Neural crest cell (in vitro differentiated cells): ENCODE measurements around the gene RPL35. TPM values are rescaled to one million over a fixed set of nuclear protein-coding genes. Genes with fewer than 3 reads are reported as not detected.

Source experiments
- DNase-seq: peaks from one replicate; pipeline ENCODE4 v3.0.0; 2021; ENCODE audit warnings: low read depth, mixed read lengths, low spot score
- H3K27ac Mint-ChIP-seq: one replicate; pipeline ENCODE4 v1.8.0; 2021; ENCODE audit warnings: mild to moderate bottlenecking, mixed read lengths; ENCODE audit not compliant: unreplicated experiment
- H3K27me3 Mint-ChIP-seq: 2 replicates; pipeline ENCODE4 v1.8.0; 2021; ENCODE audit warnings: low read depth, mild to moderate bottlenecking, mixed read lengths
- H3K36me3 Mint-ChIP-seq: 2 replicates; pipeline ENCODE4 v1.8.0; 2021; ENCODE audit warnings: low read depth, mild to moderate bottlenecking, mixed read lengths
- H3K4me1 Mint-ChIP-seq: 2 replicates; pipeline ENCODE4 v1.8.0; 2021; ENCODE audit warnings: mixed read lengths
- H3K4me3 Mint-ChIP-seq: one replicate; pipeline ENCODE4 v1.8.0; 2021; ENCODE audit warnings: mild to moderate bottlenecking, mixed read lengths
- H3K9me3 Mint-ChIP-seq: 2 replicates; pipeline ENCODE4 v1.8.0; 2021; ENCODE audit warnings: mixed read lengths
- total RNA-seq: library from RNA; stranded (reverse); gene quantifications from 2 replicates; pipeline ENCODE4 v1.2.1, GENCODE V29; 2021
- TF ChIP-seq, protein P1 (sequence below): fragments of 200-600 bp; sonication (generic); conservative IDR thresholded peaks from 2 replicates; pipeline ENCODE4 v1.5.0; 2021; ENCODE audit warnings: antibody characterized with exemption, mild to moderate bottlenecking

Gene RPL35
- total RNA-seq, 1 donor from 2014 or later: 1,588 TPM

GRCh38 chr9:124886866-124887492 lies 25.2 kb upstream of the RPL35 start:
- Mint-ChIP-seq H3K27me3 (no peaks in the 10 kb centered on the region), H3K9me3 (no peaks in the 10 kb centered on the region), H3K4me3 (no peak overlapping the region), H3K27ac (no peak overlapping the region), H3K4me1 (no peaks in the 10 kb centered on the region), H3K36me3 (peaks cover 7% of the 10 kb centered on the region)
- TF ChIP-seq, protein P1, sequence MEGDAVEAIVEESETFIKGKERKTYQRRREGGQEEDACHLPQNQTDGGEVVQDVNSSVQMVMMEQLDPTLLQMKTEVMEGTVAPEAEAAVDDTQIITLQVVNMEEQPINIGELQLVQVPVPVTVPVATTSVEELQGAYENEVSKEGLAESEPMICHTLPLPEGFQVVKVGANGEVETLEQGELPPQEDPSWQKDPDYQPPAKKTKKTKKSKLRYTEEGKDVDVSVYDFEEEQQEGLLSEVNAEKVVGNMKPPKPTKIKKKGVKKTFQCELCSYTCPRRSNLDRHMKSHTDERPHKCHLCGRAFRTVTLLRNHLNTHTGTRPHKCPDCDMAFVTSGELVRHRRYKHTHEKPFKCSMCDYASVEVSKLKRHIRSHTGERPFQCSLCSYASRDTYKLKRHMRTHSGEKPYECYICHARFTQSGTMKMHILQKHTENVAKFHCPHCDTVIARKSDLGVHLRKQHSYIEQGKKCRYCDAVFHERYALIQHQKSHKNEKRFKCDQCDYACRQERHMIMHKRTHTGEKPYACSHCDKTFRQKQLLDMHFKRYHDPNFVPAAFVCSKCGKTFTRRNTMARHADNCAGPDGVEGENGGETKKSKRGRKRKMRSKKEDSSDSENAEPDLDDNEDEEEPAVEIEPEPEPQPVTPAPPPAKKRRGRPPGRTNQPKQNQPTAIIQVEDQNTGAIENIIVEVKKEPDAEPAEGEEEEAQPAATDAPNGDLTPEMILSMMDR: no peak
- no peak for DNase-seq

- H3K4me1 Mint-ChIP-seq: no peaks in the 10 kb centered on the region
Observed at GRCh38 chr9:124886461-124886860, 24.7 kb upstream of the RPL35 start.

GRCh38 chr9:124885551-124885950 lies 23.8 kb upstream of the RPL35 start:
- Mint-ChIP-seq H3K27ac (peak overlapping the region; percentile 14), H3K9me3 (no peaks in the 10 kb centered on the region), H3K36me3 (peaks cover 6% of the 10 kb centered on the region), H3K4me3 (no peak overlapping the region), H3K4me1 (no peaks in the 10 kb centered on the region), H3K27me3 (no peaks in the 10 kb centered on the region)
- TF ChIP-seq, protein P1: no peak
- DNase-seq: no peak

More at GRCh38 chr9:124886461-124886860, 24.7 kb upstream of the RPL35 start:
- no peaks in the 10 kb centered on the region for H3K9me3 Mint-ChIP-seq
- TF ChIP-seq, protein P1: no peak
- DNase-seq: no peak
- no peaks in the 10 kb centered on the region for H3K27me3 Mint-ChIP-seq
- H3K4me3 Mint-ChIP-seq: no peak overlapping the region
- H3K36me3 Mint-ChIP-seq: peaks cover 7% of the 10 kb centered on the region
- H3K27ac Mint-ChIP-seq: no peak overlapping the region

GRCh38 chr9:124884376-124884775 lies 22.6 kb upstream of the RPL35 start:
- TF ChIP-seq, protein P1: no peak
- peaks cover 2% of the 10 kb centered on the region for H3K36me3 Mint-ChIP-seq
- no peaks in the 10 kb centered on the region for H3K27me3 Mint-ChIP-seq
- no peak overlapping the region for H3K27ac Mint-ChIP-seq
- no peaks in the 10 kb centered on the region for H3K4me1 Mint-ChIP-seq
- no peak overlapping the region for H3K4me3 Mint-ChIP-seq
- DNase-seq: no peak
- no peaks in the 10 kb centered on the region for H3K9me3 Mint-ChIP-seq

- no peaks in the 10 kb centered on the region for H3K4me1 Mint-ChIP-seq
Observed at GRCh38 chr9:124882231-124882630, 20.5 kb upstream of the RPL35 start.

More at GRCh38 chr9:124882231-124882630, 20.5 kb upstream of the RPL35 start:
- Mint-ChIP-seq H3K27ac (no peak overlapping the region), H3K9me3 (no peaks in the 10 kb centered on the region), H3K4me3 (no peak overlapping the region), H3K27me3 (no peaks in the 10 kb centered on the region), H3K36me3 (peaks cover 3% of the 10 kb centered on the region)
- TF ChIP-seq, protein P1: no peak
- no peak for DNase-seq
